Left ventricle myocardium inferior (tissue), 1 donor: ENCODE data around the gene RASA3. TPM values are rescaled to one million over a fixed set of nuclear protein-coding genes. Genes with fewer than 3 reads are reported as not detected.

Source experiments
- DNase-seq: peaks from one replicate; pipeline ENCODE4 v3.0.0-alpha.2; 2020
- H3K27ac ChIP-seq: fragments of 200-600 bp; replicated peaks from 2 replicates; pipeline ENCODE4 v1.8.0; 2021
- H3K27me3 ChIP-seq: fragments of 200-600 bp; 2 replicates; pipeline ENCODE4 v1.8.0; 2021; ENCODE audit warnings: low read depth
- H3K36me3 ChIP-seq: fragments of 200-600 bp; 2 replicates; pipeline ENCODE4 v1.8.0; 2021
- H3K4me1 ChIP-seq: fragments of 200-600 bp; 2 replicates; pipeline ENCODE4 v1.8.0; 2021
- H3K4me3 ChIP-seq: fragments of 200-600 bp; 2 replicates; pipeline ENCODE4 v1.8.0; 2021; ENCODE audit warnings: mild to moderate bottlenecking, moderate library complexity
- H3K9me3 ChIP-seq: fragments of 200-600 bp; replicated peaks from 2 replicates; pipeline ENCODE4 v1.8.0; 2021
- intact Hi-C: fragments of 100-400 bp; cut with micrococcal nuclease; formaldehyde crosslinking; loops from one replicate; pipeline ENCODE4 v1.11.0; 2022
- total RNA-seq: library from RNA; stranded (reverse); fragmentation: NEBNext Ultra II Directional; extraction: Animal tissue kit (Norgen Biotek cat#: 25700); gene quantifications from one replicate; pipeline ENCODE4 v1.2.1, GENCODE V29; 2021
- TF ChIP-seq, protein P1 (sequence below): fragments of 200-600 bp; IDR thresholded peaks from 2 replicates; pipeline ENCODE4 v1.8.0; 2021; ENCODE audit warnings: antibody characterized with exemption, mild to moderate bottlenecking, borderline replicate concordance
- donor health status: DM: no; HTN: yes; CAD: no; lungs with severe emphysema.

The RASA3 gene
- total RNA-seq, 1 donor from 2014 or later, result 9.5 TPM

- DNase-seq, result peak; percentile 16
- intact Hi-C loops, result no loop called here
- no peaks in the 10 kb centered on the region for H3K27me3 ChIP-seq
- peak overlapping the region; percentile 83 for H3K27ac ChIP-seq
- H3K9me3 ChIP-seq, result no peaks in the 10 kb centered on the region
- no peak overlapping the region for H3K4me3 ChIP-seq
- peaks cover 28% of the 10 kb centered on the region for H3K4me1 ChIP-seq
- TF ChIP-seq, protein P1, sequence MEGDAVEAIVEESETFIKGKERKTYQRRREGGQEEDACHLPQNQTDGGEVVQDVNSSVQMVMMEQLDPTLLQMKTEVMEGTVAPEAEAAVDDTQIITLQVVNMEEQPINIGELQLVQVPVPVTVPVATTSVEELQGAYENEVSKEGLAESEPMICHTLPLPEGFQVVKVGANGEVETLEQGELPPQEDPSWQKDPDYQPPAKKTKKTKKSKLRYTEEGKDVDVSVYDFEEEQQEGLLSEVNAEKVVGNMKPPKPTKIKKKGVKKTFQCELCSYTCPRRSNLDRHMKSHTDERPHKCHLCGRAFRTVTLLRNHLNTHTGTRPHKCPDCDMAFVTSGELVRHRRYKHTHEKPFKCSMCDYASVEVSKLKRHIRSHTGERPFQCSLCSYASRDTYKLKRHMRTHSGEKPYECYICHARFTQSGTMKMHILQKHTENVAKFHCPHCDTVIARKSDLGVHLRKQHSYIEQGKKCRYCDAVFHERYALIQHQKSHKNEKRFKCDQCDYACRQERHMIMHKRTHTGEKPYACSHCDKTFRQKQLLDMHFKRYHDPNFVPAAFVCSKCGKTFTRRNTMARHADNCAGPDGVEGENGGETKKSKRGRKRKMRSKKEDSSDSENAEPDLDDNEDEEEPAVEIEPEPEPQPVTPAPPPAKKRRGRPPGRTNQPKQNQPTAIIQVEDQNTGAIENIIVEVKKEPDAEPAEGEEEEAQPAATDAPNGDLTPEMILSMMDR, result no peak
- peaks cover 8% of the 10 kb centered on the region for H3K36me3 ChIP-seq
Measured at GRCh38 chr13:113969973-113970611, 162.3 kb downstream of the RASA3 start.

GRCh38 chr13:113969311-113969972, 163.0 kb downstream of the RASA3 start:
- H3K36me3 ChIP-seq, result peaks cover 2% of the 10 kb centered on the region
- no peaks in the 10 kb centered on the region for H3K27me3 ChIP-seq
- H3K4me3 ChIP-seq, result no peak overlapping the region
- H3K4me1 ChIP-seq, result peaks cover 28% of the 10 kb centered on the region
- TF ChIP-seq, protein P1, result no peak
- no peak overlapping the region for H3K27ac ChIP-seq
- DNase-seq, result peak; percentile 7
- no peaks in the 10 kb centered on the region for H3K9me3 ChIP-seq
- intact Hi-C loops, result no loop called here

DNA sequence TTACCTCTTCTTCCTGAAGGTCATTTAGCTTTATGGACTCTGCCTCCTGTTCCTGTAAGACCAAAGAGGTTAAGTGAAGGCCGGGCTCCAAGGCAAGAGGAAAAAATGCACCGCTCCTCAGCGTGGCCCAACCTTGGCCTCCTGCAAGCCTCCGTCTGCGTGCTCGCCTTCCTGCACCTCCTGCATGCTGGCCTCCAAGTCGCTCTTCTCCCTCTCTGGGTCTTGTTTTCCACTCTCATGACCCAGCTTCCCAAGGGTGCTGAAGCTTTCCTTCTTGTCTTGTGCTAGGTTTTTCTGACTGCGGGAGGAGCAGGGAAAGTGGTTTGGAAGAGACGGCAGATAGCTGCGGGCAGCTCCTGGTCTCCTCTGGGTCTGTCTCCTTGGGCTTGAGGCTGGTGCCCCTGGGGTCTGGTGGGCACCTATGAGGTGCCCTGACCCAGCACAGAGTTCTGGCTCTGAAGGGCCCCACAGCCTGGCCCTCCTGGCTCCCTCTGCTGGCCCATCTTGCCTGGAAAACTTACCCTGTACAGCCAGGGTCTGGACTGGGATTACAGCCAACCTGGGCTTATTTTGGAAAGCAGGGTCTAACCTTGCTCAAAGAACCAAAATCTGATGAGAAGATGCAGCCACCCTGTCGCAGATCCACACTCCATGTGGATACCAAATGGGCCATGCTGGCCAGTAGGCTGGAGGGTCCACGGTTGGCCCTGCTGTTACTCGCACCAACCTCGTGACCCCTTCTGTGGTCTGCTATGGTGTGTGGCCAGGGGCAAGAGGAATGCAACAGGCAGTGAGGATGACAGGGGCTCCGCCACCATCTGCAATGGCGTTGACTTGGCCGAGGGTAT, 163.7 kb downstream of the RASA3 start:
- TF ChIP-seq, protein P1, result no peak
- H3K27ac ChIP-seq, result no peak overlapping the region
- H3K36me3 ChIP-seq, result no peaks in the 10 kb centered on the region
- H3K4me1 ChIP-seq, result peaks cover 28% of the 10 kb centered on the region
- intact Hi-C loops, result no loop called here
- no peaks in the 10 kb centered on the region for H3K9me3 ChIP-seq
- H3K4me3 ChIP-seq, result no peak overlapping the region
- H3K27me3 ChIP-seq, result no peaks in the 10 kb centered on the region
- DNase-seq, result peak; percentile 4

DNA sequence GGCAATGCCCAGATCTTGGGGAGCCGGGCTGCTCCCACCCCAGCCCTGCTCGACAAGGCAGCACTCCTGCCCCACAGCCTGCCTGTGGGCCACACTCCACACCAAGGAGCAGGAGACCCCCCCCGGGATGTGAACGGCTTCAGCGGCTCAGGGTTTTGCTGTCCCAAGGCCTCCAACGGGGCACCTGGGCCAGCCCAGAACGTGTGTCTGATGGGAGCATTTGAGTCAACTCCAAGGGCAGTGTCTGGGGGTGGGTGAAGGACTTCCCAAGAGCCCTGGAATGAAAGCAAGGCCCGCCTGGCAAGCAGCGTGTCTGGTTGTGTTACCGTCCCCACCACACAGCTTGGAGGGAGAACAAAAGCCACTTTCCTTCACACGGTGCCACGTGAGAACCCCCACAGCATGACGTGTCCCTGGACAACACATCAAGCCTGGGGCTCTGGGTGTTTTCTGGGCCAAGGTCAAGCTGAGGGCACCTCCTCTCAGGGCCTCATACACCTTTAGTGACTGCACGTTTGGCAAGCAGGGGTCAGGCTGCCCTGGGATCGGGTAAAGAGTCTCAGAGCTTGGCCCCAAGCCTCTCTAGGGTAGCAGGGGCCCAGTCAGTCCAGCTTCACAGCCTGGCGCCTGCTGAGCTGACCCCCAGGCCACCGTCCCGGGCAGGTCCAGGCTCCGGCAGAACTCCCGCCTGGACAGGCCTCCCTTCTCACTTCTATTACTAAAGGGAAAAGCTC, 164.5 kb downstream of the RASA3 start:
- Histone ChIP-seq H3K27ac (no peak overlapping the region), H3K9me3 (no peaks in the 10 kb centered on the region), H3K4me3 (no peak overlapping the region), H3K36me3 (no peaks in the 10 kb centered on the region), H3K27me3 (no peaks in the 10 kb centered on the region), H3K4me1 (peaks cover 28% of the 10 kb centered on the region)
- intact Hi-C loops, result no loop called here
- TF ChIP-seq, protein P1, result no peak
- DNase-seq, result peak; percentile 17

DNA sequence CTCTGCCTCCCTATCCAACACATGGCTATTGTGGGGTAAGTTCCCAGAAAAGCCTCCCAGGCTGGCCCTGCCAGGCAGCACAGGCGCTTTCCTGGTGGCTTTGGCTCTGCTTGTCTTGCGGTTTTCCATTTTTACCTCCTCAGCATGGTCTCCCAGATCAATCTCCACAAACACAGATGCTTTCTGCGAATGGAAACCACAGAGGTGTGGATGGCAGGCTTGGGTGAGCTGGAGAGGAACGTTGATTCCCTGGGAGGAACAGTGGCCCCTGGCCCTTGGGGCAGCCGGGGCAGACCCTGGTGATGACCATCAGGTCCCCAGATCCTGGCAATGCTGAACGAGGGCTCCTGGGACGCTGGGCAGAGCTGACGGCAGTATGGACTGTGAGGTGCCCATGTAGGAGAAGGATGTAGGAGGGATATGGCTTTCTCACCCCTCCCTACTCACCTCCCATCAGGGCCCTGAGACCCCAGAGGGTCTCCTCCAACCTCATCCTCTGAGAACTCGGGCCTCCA, 165.2 kb downstream of the RASA3 start:
- no peak for DNase-seq
- Histone ChIP-seq H3K4me3 (no peak overlapping the region), H3K27ac (no peak overlapping the region), H3K36me3 (no peaks in the 10 kb centered on the region), H3K4me1 (peaks cover 28% of the 10 kb centered on the region), H3K9me3 (no peaks in the 10 kb centered on the region), H3K27me3 (no peaks in the 10 kb centered on the region)
- TF ChIP-seq, protein P1, result no peak
- intact Hi-C loops, result no loop called here
